ENCODE measurements around the gene TRIM72.
"Not testable (repeated sequence)": the region's sequence is repeated elsewhere in the genome, so short reads cannot be mapped to it uniquely, and the experiment has no call there.

DNA sequence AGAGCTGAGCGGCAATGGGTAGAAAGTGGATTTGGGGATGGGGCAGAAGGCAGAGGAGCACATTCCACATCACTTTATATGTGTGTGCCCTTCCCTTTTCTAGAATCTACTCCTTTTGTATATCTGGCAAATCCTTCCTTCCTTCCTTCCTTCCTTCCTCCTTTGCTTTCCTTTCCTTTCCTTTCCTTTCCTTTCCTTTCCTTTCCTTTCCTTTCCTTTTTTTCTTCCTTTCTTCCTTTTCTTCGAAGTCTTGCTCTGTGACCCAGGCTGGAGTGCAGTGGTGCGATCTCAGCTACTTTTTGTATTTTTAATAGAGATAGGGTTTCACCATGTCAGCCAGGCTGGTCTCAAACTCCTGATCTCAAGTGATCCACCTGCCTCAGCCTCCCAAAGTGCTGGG is 56.1 kb downstream of the TRIM72 start:
- TF ChIP-seq, protein P1, sequence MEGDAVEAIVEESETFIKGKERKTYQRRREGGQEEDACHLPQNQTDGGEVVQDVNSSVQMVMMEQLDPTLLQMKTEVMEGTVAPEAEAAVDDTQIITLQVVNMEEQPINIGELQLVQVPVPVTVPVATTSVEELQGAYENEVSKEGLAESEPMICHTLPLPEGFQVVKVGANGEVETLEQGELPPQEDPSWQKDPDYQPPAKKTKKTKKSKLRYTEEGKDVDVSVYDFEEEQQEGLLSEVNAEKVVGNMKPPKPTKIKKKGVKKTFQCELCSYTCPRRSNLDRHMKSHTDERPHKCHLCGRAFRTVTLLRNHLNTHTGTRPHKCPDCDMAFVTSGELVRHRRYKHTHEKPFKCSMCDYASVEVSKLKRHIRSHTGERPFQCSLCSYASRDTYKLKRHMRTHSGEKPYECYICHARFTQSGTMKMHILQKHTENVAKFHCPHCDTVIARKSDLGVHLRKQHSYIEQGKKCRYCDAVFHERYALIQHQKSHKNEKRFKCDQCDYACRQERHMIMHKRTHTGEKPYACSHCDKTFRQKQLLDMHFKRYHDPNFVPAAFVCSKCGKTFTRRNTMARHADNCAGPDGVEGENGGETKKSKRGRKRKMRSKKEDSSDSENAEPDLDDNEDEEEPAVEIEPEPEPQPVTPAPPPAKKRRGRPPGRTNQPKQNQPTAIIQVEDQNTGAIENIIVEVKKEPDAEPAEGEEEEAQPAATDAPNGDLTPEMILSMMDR (IDR thresholded peaks at IDR 0.05), result not testable (repeated sequence)
- not testable (repeated sequence) for TF ChIP-seq POLR2A (IDR thresholded peaks at IDR 0.05)
